H1 (cell line): Measurements from ENCODE around the gene SBF2. TPM values are rescaled to one million over a fixed set of nuclear protein-coding genes. Genes with fewer than 3 reads are reported as not detected.

Experiments
- ATF3 ChIP-seq: IDR thresholded peaks from 2 replicates; pipeline ENCODE4 v1.6.1; 2011; ENCODE audit warnings: low read depth, mild to moderate bottlenecking, low read length; ENCODE audit not compliant: insufficient read depth
- BACH1 ChIP-seq: IDR thresholded peaks from 2 replicates; pipeline ENCODE4 v1.6.1; 2012; ENCODE audit warnings: low read length, improper control_type of control experiment
- BCL11A ChIP-seq, 2 experiments: IDR thresholded peaks; one replicate each; pipeline ENCODE4 v1.6.1; 2011; ENCODE audit warnings: low read depth in 2 of 2, low read length in 2 of 2, mild to moderate bottlenecking in 2 of 2
- BRCA1 ChIP-seq: IDR thresholded peaks from 2 replicates; pipeline ENCODE4 v1.6.1; 2012; ENCODE audit warnings: low read depth, low read length, improper control_type of control experiment
- CEBPB ChIP-seq: IDR thresholded peaks from 2 replicates; pipeline ENCODE4 v1.6.1; 2012; ENCODE audit warnings: low read depth, low read length
- CTCF ChIP-seq, 3 experiments: IDR thresholded peaks; 1 replicate in 2 of 3; 2 replicates in 1 of 3; pipeline versions ENCODE4 v1.5.1 to v1.6.1; 2011; ENCODE audit warnings: low read length in 3 of 3, mild to moderate bottlenecking in 3 of 3, inconsistent platforms in 2 of 3, low read depth in 1 of 3, moderate library complexity in 1 of 3; ENCODE audit not compliant: insufficient read depth in 1 of 3; ENCODE audit errors: control extremely low read depth in 1 of 3
- SIN3A ChIP-seq, 2 experiments: IDR thresholded peaks in 1 of 2; conservative IDR thresholded peaks in 1 of 2; 2 replicates each; pipeline ENCODE4 v1.6.1; 2011 to 2012; ENCODE audit warnings: low read length in 2 of 2, improper control_type of control experiment in 1 of 2, low read depth in 1 of 2, mild to moderate bottlenecking in 1 of 2
- polyA plus RNA-seq, 7 experiments: library from polyadenylated mRNA; depleted of rRNA in 3 of 7; stranded (reverse) in 5 of 7; unstranded in 2 of 7; fragments of >200 nt in 5 of 7; fragments of 200-250 nt in 2 of 7; gene quantifications; 1 replicate in 5 of 7; 2 replicates in 1 of 7; 4 replicates in 1 of 7; pipeline versions ENCODE4 v1.2.1 to v1.2.3, GENCODE V29; 2011 to 2013; ENCODE audit warnings: missing spikeins in 2 of 7, mixed read lengths in 2 of 7
- total RNA-seq: library from RNA; stranded (reverse); fragmentation: NEBNext Ultra II Directional; extraction: Animal tissue kit (Norgen Biotek cat#: 25700); gene quantifications from 2 replicates; pipeline ENCODE4 v1.2.1, GENCODE V29; 2021

SBF2 gene
- total and polyA plus RNA-seq, 2 of the 8 experiments (the other 6 are each of a cell fraction or from before 2014, with no cell fraction given) = 36.7 to 50.5 TPM

GRCh38 chr11:10274726-10275125 is 19.3 kb downstream of the SBF2 start (continued):
- TF ChIP-seq BCL11A (IDR thresholded peaks at IDR 0.05; ENCODE audit: low read depth in 2 of 2, low read length in 2 of 2) = no peak
- TF ChIP-seq BACH1 = no peak
- TF ChIP-seq CTCF (IDR thresholded peaks at IDR 0.05; ENCODE audit: control extremely low read depth in 1 of 3, insufficient read depth in 1 of 3, low read depth in 1 of 3, low read length in 3 of 3) = no peak
- no peak for TF ChIP-seq BRCA1
- TF ChIP-seq SIN3A (conservative IDR thresholded peaks at IDR 0.05 in 1 of 2, IDR thresholded peaks at IDR 0.05 in 1 of 2; ENCODE audit: low read depth in 1 of 2, low read length in 2 of 2) = no peak
- no peak for TF ChIP-seq ATF3
- TF ChIP-seq CEBPB = no peak
